Measurements from ENCODE around the gene KIF1A. TPM values are rescaled to one million over a fixed set of nuclear protein-coding genes. Genes with fewer than 3 reads are reported as not detected.

KIF1A gene
- total and polyA plus RNA-seq, 2 of the 8 experiments (the other 6 are each of a cell fraction or from before 2014, with no cell fraction given): 61.3 to 281 TPM

- TF ChIP-seq TAF7 (optimal IDR thresholded peaks at IDR 0.05; ENCODE audit: borderline replicate concordance, low read depth, low read length): no peak
- no peak for TF ChIP-seq MAX (IDR thresholded peaks at IDR 0.05)
- no peak for TF ChIP-seq SAP30 (IDR thresholded peaks at IDR 0.05; ENCODE audit: insufficient read depth, insufficient replicate concordance, low read length)
- no peak for TF ChIP-seq SP1 (IDR thresholded peaks at IDR 0.05; ENCODE audit: low read depth, low read length)
- TF ChIP-seq POU5F1 (IDR thresholded peaks at IDR 0.05; ENCODE audit: low read depth, low read length): no peak
These were observed 30.0 kb upstream of the KIF1A start (continued) for GRCh38 chr2:240850026-240850425.
